Measurements from ENCODE around the gene DNM2. TPM values are rescaled to one million over a fixed set of nuclear protein-coding genes. Genes with fewer than 3 reads are reported as not detected.

Gene DNM2
- total and polyA plus RNA-seq, 8 donors, result 77.8 to 541 (median 277) TPM

DNA sequence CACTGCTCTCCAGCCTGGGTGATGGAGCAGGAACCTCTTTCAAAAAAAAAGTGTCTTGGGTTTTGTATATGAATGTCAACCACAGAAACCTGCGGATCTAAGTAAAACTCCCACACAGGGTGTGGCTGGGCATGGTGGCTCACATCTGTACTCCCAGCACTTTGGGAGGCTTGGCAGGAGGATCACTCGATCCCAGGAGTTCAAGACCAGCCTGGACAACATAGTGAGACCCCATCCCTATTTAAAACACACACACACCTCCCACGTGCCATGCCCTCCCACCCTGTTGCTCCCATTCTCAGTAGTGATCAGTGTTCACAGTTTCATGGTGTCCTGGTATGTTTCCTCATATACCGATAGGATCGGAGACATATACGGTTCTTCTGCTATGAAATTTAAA, 109.0 kb downstream of the DNM2 start:
- TF ChIP-seq POLR2A (IDR thresholded peaks at IDR 0.05) (no peak), CTCF (IDR thresholded peaks at IDR 0.05) (no peak), EP300 (IDR thresholded peaks at IDR 0.05) (no peak), POLR2AphosphoS5 (IDR thresholded peaks at IDR 0.05) (no peak)
- no peak overlapping the region for H3K4me3 ChIP-seq
- no peaks in the 10 kb centered on the region for H3K27me3 ChIP-seq
- H3K36me3 ChIP-seq, result peaks cover 85 to 100% (median 100%) of the 10 kb centered on the region in 4 donors
- no peak overlapping the region for H3K27ac ChIP-seq
- intact Hi-C loops (cut with DNase I; ENCODE audit: low total_unique reads), result no loop called here
- no peak for DNase-seq
- 88 to 93% (median 88%) methylated on average over 6 of the region's 6 CpGs for WGBS, 5 donors
- H3K9me3 ChIP-seq, result no peaks in the 10 kb centered on the region
- H3K4me1 ChIP-seq, result no peaks in the 10 kb centered on the region

DNA sequence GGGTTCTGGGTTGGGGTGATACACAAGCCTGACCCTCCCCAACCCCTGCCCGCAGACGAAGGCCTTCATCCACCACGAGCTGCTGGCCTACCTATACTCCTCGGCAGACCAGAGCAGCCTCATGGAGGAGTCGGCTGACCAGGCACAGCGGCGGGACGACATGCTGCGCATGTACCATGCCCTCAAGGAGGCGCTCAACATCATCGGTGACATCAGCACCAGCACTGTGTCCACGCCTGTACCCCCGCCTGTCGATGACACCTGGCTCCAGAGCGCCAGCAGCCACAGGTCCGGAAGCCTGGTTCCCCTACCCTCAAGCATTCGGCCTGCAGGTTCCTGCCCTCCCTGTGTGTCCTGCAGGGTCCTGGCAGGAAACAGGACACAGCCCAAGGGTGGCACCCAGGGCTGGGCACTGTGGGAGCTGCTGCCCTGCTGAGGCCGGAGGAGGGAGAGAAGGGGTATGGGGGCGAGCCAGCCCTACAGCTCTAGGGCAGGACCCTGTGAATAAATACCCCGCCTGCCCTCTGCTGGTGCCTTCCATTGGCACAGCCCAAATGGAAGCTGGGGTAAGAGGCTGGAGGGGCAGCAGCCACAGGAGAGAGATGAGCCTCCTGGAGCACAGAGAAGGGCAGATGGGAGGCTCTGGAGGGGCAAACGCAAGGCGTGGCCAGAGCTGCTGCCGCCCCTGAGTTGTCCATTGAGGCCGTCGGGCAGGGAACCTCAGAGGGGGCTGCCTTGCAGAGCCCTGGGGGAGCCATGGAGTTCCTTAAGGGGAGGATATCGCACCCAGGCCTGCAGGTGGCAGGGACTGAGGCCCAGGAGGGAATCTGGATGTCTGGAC, 111.3 kb downstream of the DNM2 start:
- Histone ChIP-seq H3K36me3 (peaks cover 78 to 100% (median 100%) of the 10 kb centered on the region in 4 donors), H3K4me3 (no peak overlapping the region), H3K27ac (no peak overlapping the region), H3K27me3 (no peaks in the 10 kb centered on the region), H3K9me3 (no peaks in the 10 kb centered on the region), H3K4me1 (no peaks in the 10 kb centered on the region)
- TF ChIP-seq CTCF (IDR thresholded peaks at IDR 0.05) (no peak), POLR2AphosphoS5 (IDR thresholded peaks at IDR 0.05) (no peak), EP300 (IDR thresholded peaks at IDR 0.05) (no peak), POLR2A (IDR thresholded peaks at IDR 0.05) (no peak)
- intact Hi-C loops (cut with DNase I; ENCODE audit: low total_unique reads), result no loop called here
- DNase-seq, result no peak
- WGBS, 5 donors, result 87 to 92% (median 91%) methylated on average over 25 to 26 of the region's 26 CpGs

DNA sequence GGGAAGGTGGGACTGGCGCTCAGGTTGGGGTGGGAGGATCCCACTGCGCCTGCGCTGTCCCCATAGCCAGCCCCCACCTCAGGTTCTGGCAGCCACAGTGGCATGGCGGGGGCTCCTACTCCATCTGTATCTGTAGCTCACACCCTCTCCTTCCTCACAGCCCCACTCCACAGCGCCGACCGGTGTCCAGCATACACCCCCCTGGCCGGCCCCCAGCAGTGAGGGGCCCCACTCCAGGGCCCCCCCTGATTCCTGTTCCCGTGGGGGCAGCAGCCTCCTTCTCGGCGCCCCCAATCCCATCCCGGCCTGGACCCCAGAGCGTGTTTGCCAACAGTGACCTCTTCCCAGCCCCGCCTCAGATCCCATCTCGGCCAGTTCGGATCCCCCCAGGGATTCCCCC, 112.1 kb downstream of the DNM2 start:
- no peak overlapping the region for H3K4me3 ChIP-seq
- H3K27me3 ChIP-seq, result no peaks in the 10 kb centered on the region
- H3K36me3 ChIP-seq, result peaks cover 71 to 93% (median 92%) of the 10 kb centered on the region in 4 donors
- WGBS, 5 donors, result 80 to 93% (median 88%) methylated on average over 10 to 16 of the region's 16 CpGs
- intact Hi-C loops (cut with DNase I; ENCODE audit: low total_unique reads), result no loop called here
- H3K27ac ChIP-seq, result no peak overlapping the region
- H3K4me1 ChIP-seq, result peaks cover under 1 to 4% (median under 1%) of the 10 kb centered on the region in 4 donors
- no peak for DNase-seq
- H3K9me3 ChIP-seq, result no peaks in the 10 kb centered on the region
- no peak for TF ChIP-seq CTCF (IDR thresholded peaks at IDR 0.05)
- no peak for TF ChIP-seq POLR2AphosphoS5 (IDR thresholded peaks at IDR 0.05)
- TF ChIP-seq EP300 (IDR thresholded peaks at IDR 0.05), result no peak
- TF ChIP-seq POLR2A (IDR thresholded peaks at IDR 0.05), result no peak

GRCh38 chr19:10830370-10830769, 112.5 kb downstream of the DNM2 start:
- Histone ChIP-seq H3K9me3 (no peaks in the 10 kb centered on the region), H3K4me1 (peaks cover 4 to 8% (median 5%) of the 10 kb centered on the region in 4 donors), H3K36me3 (peaks cover 66 to 89% (median 88%) of the 10 kb centered on the region in 4 donors), H3K27ac (peak overlapping the region in 1 of 5 donors; percentile 32), H3K4me3 (no peak overlapping the region), H3K27me3 (no peaks in the 10 kb centered on the region)
- no peak for DNase-seq
- TF ChIP-seq CTCF (IDR thresholded peaks at IDR 0.05), result no peak
- TF ChIP-seq POLR2AphosphoS5 (IDR thresholded peaks at IDR 0.05), result no peak
- no peak for TF ChIP-seq POLR2A (IDR thresholded peaks at IDR 0.05)
- TF ChIP-seq EP300 (IDR thresholded peaks at IDR 0.05), result no peak
- intact Hi-C loops (cut with DNase I; ENCODE audit: low total_unique reads), result no loop called here
- WGBS, 5 donors, result 74 to 84% (median 80%) methylated on average over 5 to 7 of the region's 7 CpGs
